ENCODE results near the gene SPATA13.

Gene SPATA13

DNA sequence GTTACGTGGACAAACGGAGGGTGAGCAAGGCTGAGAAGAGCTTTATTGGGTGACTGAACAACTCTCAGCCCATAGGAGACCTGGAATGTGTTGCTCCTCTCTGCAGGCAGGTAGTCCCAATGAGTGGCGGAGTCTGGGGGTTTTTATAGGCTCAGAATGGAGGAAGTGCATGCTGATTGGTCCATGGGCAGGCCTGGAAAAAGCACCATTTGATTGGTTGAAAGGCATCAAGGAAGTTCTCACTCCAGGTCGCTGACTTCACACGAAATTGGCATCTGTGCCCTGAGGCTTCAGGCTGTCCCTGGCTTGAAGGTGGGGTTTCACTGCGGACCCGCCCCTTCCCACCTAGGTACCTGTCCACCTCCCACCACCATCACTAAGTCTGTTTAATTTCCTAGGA lies 65.4 kb downstream of the SPATA13 start:
- DNase-seq, result no peak

- DNase-seq, result no peak
Measured at GRCh38 chr13:24226762-24227161, 66.2 kb downstream of the SPATA13 start.

GRCh38 chr13:24228852-24229458 lies 68.4 kb downstream of the SPATA13 start:
- DNase-seq, result peak; percentile 35 to 55

DNA sequence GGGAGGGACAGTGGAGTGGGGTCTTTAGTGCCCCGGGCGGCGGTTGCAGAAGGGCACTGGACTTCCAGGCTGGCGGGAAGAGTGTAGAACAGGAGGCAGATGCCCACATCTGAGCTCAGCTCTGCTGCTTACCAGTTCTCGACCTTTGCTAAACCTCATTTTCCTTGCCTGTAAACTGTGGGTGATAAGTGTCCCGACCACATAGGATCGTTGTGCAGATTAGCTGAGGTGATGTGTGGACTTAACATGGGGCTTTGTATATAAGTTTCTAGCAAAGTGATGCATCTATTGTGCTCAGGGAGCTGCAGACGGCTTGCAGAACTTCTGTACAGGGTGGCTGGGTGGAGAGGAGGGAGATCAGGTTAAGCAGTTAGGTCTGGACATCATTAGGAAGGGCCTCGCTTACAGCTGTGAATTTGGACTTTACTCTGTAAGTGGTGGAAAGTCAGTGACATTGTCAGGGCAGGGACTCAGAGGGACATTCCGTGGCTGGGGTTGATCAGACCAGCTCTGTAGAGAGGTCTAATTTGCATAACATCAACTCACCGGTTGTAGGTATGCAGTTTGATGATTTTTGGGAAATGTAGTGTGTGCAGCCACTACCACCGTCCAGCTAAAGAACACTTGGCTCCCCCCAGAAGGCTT lies 70.0 kb downstream of the SPATA13 start:
- DNase-seq, result no peak

DNA sequence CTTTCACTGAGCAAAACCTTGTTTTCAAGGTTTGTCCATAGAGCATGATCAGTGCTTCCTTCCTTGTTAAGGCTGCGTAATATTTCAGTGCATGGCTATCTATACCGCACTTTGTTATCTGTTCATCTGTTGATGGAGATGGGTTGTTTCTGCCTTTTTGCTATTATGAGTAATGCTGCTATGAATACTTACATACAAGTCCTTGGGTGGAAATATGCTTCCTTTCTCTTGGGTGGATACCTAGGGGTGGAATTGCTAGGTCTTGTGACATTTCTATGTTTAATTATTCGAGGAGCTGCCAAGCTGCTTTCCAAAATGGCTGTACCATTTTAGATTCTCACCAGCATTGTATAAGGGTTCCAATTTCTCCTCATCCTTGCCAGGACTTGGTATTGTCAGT lies 70.9 kb downstream of the SPATA13 start:
- no peak for DNase-seq

DNA sequence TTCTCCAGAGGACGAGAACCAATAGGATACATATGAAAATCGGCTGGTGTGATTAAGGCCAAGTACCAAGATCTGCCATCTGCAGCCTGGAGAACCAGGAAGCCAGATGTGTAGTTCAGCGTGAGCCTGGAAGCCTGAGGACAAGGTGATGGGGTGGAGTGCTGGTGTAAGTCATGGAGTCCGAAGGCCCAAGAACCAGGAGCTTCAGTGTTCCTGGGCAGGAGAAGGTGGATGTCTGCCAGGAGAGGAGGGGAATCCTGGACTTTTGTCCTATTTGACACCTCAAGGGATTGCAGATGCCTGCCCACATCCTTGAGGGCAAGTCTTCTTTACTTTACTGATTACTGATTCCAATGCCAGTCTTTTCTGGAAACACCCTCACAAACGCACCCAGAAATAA lies 71.5 kb downstream of the SPATA13 start:
- DNase-seq, result no peak

DNA sequence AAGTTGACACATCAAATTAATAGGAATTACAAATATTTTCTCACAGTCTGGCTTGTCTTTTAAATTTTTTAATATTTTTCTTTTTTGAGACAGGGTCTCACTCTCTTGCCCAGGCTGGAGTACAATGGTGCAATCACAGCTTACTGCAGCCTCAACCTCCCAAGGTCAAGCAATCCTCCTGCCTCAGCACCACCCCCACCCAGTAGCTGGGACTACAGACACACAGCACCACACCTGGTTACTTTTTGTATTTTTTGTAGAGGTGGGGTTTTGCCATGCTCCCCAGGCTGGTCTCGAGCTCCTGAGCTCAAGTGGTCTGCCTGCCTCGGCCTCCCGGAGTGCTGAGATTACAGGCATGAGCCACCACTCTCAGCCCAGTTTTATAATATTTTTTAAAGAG lies 72.0 kb downstream of the SPATA13 start:
- no peak for DNase-seq

DNA sequence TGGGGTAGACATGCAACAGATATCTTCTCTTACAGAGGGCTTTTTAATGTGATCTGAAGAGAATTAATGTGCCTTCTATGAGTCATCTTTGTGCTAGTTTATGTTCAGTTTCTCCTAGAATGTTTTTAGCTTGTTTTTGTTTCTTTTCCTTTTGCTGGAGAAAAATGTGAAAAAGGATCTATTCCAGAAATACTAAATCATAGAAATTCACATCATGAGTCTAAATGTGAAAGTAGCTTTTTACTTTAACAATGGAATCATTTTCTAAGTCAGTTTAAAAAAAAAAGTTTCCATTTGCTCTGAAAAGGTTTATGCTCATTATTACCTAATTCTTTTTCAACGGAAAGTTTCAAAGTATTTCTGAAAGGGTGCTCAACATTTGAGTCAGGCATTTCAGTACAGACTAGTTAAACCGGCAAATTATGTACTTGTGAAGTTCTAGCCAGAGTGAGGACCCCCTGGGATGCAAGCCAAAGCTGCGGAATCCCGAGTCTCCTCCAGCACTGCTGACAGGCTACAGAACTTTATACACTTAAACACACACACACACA lies 72.9 kb downstream of the SPATA13 start:
- no peak for DNase-seq

DNA sequence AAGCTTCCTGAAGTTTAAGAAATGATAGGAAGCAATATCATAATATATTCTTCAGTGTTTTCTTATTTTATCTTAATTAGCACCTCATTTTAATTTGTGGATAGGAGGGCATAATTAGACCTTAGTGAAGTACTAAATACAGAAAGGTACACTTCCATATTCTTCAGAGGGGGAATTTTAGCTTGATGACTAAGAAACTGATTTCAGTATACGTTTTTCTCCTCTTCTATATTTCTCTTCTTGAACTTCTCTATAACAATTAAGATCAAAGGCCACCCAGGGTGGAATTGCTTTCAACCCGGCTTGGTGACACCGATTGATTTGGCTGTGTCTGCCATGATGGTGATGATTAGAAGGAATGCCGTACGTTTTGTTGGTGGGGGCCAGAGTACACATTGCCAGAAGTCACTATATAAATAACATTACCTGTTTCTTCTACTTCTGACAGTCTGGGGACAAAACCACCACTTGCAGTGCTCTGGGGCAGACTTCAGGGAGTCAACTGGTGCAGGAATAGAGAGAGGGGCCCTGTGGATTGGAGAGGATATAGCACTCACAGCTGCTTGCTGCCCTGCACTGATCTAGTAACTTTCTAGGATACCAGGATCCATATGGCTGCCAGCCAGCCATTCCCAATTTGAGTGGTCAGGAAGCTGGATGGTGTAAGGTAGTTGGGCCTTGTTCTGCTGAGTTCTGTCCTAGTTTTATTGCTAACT lies 73.8 kb downstream of the SPATA13 start:
- no peak for DNase-seq

GRCh38 chr13:24237356-24237755 lies 76.8 kb downstream of the SPATA13 start:
- DNase-seq, result no peak

DNA sequence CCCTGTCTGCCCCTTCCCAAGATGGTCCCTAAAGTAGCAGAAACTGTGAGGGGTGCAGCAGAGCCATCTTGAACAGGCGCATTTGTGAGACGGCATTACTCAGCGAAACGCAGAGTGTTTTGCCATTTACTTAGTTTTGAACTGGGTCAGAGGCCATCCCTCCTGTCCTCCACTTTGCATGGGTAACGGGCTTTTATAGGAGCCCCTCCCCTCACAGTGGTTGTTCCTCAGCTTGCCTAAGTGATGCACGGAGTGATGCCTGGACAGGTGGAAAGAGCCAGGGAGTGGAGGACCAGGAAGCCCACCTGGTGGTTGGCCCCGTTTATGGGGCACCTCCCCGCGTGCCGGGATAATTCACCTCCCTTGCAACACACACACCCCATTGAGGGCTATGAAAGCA lies 80.8 kb downstream of the SPATA13 start:
- no peak for DNase-seq

- DNase-seq, result no peak
Measured at GRCh38 chr13:24242100-24242499, 81.6 kb downstream of the SPATA13 start.

DNA sequence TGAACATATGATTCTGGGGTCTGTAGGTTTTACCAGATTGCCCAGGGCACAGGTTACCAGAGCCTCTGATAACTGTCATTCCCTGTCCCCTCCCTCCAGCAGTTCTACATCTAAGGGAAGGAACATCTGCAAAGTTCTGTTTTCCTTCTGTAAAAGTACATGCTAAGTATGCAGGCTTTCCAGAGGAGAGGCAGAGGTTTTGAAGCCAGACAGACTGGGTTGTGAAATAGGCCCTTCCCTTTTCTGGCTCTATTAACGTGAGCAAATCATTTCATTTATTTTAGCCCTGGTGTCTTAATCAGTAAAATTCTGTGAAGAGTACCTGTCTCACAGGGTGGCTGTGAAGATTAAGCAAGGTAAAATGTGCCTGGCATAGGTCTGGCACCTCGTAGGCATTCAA lies 82.8 kb downstream of the SPATA13 start:
- DNase-seq, result peak; percentile 24 to 29

GRCh38 chr13:24244802-24245201 lies 84.3 kb downstream of the SPATA13 start:
- no peak for DNase-seq

DNA sequence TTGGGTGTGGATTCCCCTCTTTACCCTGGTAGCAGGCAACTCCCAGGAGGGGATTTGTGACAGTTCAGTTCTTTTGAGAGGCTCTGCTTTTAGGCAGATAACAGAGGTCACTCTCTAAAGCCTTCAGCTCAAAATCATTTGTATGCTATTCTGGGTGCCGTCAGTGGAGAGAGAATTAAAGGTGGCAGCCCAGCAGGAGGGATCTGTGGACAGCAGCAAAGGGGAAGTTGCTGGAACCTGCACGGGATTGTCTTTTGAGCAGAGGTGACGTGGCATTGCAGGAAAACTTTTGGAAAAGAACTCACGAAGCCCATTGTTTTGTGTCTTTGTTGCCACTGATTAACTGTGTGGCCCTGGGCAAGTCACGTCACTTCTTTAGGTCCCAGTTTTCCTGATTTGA lies 86.5 kb downstream of the SPATA13 start:
- DNase-seq, result no peak

DNA sequence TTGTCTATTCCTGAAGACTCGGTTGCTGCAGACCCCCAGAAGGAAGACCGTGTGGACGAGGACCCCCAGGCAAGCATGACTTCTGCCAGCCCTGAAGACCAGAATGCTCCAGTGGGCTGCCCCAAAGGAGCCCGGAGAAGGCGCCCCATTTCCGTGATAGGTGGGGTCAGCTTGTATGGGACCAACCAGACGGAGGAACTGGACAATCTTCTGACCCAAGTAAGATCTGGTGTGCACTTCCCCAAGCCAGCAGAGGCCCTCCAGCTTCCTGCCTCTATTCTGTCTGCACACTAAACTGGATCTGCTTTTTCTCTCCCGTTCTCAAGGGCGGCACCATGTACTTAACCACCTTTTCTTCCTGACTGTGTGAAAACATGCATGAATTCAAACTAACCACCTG lies 89.1 kb downstream of the SPATA13 start:
- no peak for DNase-seq

DNA sequence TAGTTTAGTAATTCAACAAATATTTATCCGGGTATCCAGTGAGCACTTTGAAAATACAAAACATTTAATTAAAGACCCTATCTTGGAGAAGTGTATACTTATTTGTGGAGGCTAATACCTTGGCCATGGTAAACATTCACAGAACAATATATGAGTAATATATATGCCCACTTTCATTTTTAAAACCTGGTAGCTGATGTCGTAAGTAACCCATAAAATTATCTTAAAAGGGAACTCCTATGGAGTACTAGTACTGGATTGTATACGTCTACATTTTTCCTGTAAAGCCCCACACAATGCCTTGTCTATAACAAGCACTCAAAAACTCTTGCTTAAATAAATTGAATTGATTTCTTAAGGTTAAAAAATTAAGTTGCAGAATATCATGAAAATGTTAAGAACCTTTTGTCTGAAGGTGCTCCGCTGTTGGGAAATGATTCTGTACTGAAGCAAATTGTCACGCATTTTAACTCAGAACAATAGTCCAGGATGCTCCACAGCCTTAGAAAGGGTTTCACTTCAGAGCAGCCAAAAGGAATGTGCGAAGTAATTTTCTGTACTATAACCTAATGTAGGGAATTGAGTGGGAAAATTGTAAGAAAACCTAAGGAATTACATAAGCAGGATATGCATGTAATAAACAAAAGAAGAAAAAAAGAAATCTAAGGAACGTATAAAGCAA lies 90.0 kb downstream of the SPATA13 start:
- DNase-seq, result no peak

- no peak for DNase-seq
Measured at GRCh38 chr13:24251525-24251924, 91.0 kb downstream of the SPATA13 start.

- DNase-seq, result no peak
Measured at GRCh38 chr13:24252136-24252535, 91.6 kb downstream of the SPATA13 start.

GRCh38 chr13:24253520-24254145 lies 93.1 kb downstream of the SPATA13 start:
- DNase-seq, result no peak

- peak; percentile 7 to 43 for DNase-seq
Measured at GRCh38 chr13:24254146-24254841, 93.8 kb downstream of the SPATA13 start.

DNA sequence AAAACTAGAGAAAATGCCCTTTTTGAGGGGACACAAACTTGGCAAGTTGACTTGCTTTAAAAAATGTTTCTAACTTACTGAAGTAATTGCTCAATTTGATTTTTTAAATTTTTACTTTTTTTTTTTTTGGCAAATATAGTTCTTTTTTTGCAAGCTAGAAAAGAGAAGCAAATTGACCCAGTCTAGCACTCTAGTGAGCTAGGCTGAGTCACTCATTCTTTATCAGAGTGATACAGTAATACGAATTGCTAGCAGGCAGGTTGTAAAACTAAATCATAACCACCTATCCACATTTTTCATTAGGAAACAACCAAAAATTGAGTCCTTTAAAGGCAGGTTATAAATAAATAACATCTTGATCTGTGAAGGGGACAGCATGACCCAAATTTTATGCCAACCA lies 97.0 kb downstream of the SPATA13 start:
- no peak for DNase-seq
